Activated CD4-positive, alpha-beta T cell treated with anti-CD3 and anti-CD28 coated beads, Interleukin-2, amount 10 ng/mL, durations not matched to agents 24 days and 14 days (primary cell): ENCODE measurements around the gene PGM2. TPM values are rescaled to one million over a fixed set of nuclear protein-coding genes. Genes with fewer than 3 reads are reported as not detected.

Experiments used
- DNase-seq: peaks from one replicate; pipeline ENCODE4 v3.0.0; 2022
- H3K27ac Mint-ChIP-seq: one replicate; pipeline ENCODE4 v1.8.0; 2022; ENCODE audit warnings: mild to moderate bottlenecking, mixed read lengths
- H3K27me3 Mint-ChIP-seq: one replicate; pipeline ENCODE4 v1.8.0; 2022; ENCODE audit warnings: mixed read lengths
- H3K36me3 Mint-ChIP-seq: one replicate; pipeline ENCODE4 v1.8.0; 2022; ENCODE audit warnings: low read depth, mild to moderate bottlenecking, mixed read lengths
- H3K4me1 Mint-ChIP-seq: one replicate; pipeline ENCODE4 v1.8.0; 2021; ENCODE audit warnings: mixed read lengths
- H3K4me3 Mint-ChIP-seq: one replicate; pipeline ENCODE4 v1.8.0; 2022; ENCODE audit warnings: mild to moderate bottlenecking, moderate library complexity, mixed read lengths
- H3K9me3 Mint-ChIP-seq: one replicate; pipeline ENCODE4 v1.8.0; 2021; ENCODE audit warnings: mixed read lengths
- intact Hi-C: fragments of 100-400 bp; cut with micrococcal nuclease; formaldehyde crosslinking; loops from one replicate; pipeline ENCODE4 v1.15.1; 2023
- total RNA-seq: library from RNA; stranded (reverse); gene quantifications from 2 replicates; pipeline ENCODE4 v1.2.3, GENCODE V29; 2022

Gene PGM2
- total RNA-seq, 1 donor from 2014 or later: 53.4 TPM

GRCh38 chr4:37904824-37905223, 78.3 kb downstream of the PGM2 start:
- H3K36me3 Mint-ChIP-seq: peaks cover 37% of the 10 kb centered on the region
- H3K27ac Mint-ChIP-seq: no peak overlapping the region
- H3K27me3 Mint-ChIP-seq: no peaks in the 10 kb centered on the region
- H3K4me3 Mint-ChIP-seq: no peak overlapping the region
- DNase-seq: no peak
- intact Hi-C loops: no loop called here
- no peaks in the 10 kb centered on the region for H3K9me3 Mint-ChIP-seq
- peaks cover 4% of the 10 kb centered on the region for H3K4me1 Mint-ChIP-seq

GRCh38 chr4:37905533-37906169, 79.2 kb downstream of the PGM2 start:
- H3K36me3 Mint-ChIP-seq: peaks cover 33% of the 10 kb centered on the region
- H3K4me3 Mint-ChIP-seq: no peak overlapping the region
- peaks cover 4% of the 10 kb centered on the region for H3K4me1 Mint-ChIP-seq
- H3K27ac Mint-ChIP-seq: no peak overlapping the region
- intact Hi-C loops: no loop called here
- H3K27me3 Mint-ChIP-seq: no peaks in the 10 kb centered on the region
- no peak for DNase-seq
- H3K9me3 Mint-ChIP-seq: no peaks in the 10 kb centered on the region

GRCh38 chr4:37908488-37909331, 82.2 kb downstream of the PGM2 start:
- no peak overlapping the region for H3K27ac Mint-ChIP-seq
- H3K9me3 Mint-ChIP-seq: no peaks in the 10 kb centered on the region
- DNase-seq: no peak
- H3K4me1 Mint-ChIP-seq: peaks cover 2% of the 10 kb centered on the region
- no peak overlapping the region for H3K4me3 Mint-ChIP-seq
- intact Hi-C loops: no loop called here
- H3K36me3 Mint-ChIP-seq: peaks cover 25% of the 10 kb centered on the region
- H3K27me3 Mint-ChIP-seq: no peaks in the 10 kb centered on the region

DNA sequence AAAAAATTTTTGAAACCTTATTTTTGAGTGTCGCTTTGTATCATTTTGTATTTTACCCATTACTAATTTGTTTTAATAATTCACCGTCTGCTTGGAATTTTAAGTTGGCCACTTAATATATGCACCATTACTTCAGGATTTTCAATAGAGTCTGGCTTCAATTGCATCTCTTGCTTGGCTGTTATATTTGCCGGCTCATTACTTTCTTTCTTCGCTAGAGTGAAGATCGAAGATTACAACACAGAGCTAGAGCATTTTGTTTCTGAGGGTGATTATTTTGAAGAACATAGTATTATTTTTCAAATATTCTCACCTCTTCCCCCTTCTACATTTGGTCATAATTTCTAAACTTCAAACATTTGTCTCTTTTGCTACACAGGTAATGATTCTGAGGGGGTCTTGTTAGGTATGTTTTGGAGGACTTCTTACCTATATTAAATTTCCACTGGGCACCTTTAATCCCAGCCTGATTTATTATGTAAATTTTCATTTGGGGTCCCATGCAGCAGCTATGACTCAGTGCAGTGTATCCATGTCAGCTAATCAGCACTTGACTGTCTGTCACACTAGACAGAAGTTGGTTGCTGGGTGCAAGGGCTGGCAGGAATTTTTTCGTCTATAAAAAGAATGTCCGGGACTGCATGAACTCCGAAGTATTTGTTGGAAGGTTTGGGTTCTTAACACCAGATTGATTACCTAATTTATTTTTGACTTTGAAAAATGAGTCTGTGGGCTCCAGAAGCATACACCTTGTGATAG, 83.0 kb downstream of the PGM2 start:
- intact Hi-C loops: no loop called here
- H3K27me3 Mint-ChIP-seq: no peaks in the 10 kb centered on the region
- H3K36me3 Mint-ChIP-seq: peaks cover 24% of the 10 kb centered on the region
- no peaks in the 10 kb centered on the region for H3K9me3 Mint-ChIP-seq
- no peak overlapping the region for H3K27ac Mint-ChIP-seq
- no peak overlapping the region for H3K4me3 Mint-ChIP-seq
- H3K4me1 Mint-ChIP-seq: peaks cover 2% of the 10 kb centered on the region
- no peak for DNase-seq

DNA sequence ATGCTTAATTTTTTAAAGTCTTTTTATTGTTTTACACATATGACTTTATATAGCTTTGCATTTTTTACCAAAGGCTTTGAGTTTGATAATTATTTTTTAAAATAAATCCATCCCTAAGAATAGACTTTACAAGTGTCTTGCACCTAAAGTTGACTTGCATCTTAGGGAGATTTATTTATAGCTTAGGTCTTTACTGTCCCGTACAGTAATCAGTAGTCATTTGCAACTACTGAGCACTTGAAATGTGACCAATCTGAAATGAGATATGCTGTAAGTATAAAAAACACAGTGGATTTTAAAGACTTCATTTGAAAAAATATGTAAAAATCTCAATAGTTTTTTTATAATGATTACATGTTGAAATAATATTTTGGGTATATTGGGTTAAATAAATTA, 83.6 kb downstream of the PGM2 start:
- no peaks in the 10 kb centered on the region for H3K9me3 Mint-ChIP-seq
- no peaks in the 10 kb centered on the region for H3K27me3 Mint-ChIP-seq
- intact Hi-C loops: no loop called here
- no peak overlapping the region for H3K4me3 Mint-ChIP-seq
- H3K4me1 Mint-ChIP-seq: peaks cover 2% of the 10 kb centered on the region
- no peak overlapping the region for H3K27ac Mint-ChIP-seq
- no peak for DNase-seq
- H3K36me3 Mint-ChIP-seq: peaks cover 22% of the 10 kb centered on the region

Other genes starting within 250 kb of the PGM2 start
- gene RELL1, start 140.3 kb upstream of the PGM2 start, total RNA-seq: 15.7 and 19.1 TPM in 2 replicates
- gene TBC1D1, start 64.4 kb downstream of the PGM2 start, total RNA-seq: 51.7 and 61.6 TPM in 2 replicates
- 0.31 and 0.63 TPM in 2 replicates for gene PTTG2, start 133.7 kb downstream of the PGM2 start, total RNA-seq